ENCODE results near the gene SWSAP1. TPM values are rescaled to one million over a fixed set of nuclear protein-coding genes. Genes with fewer than 3 reads are reported as not detected.

The SWSAP1 gene
- total and polyA plus RNA-seq, 9 of the 15 experiments (the other 6 are each of a cell fraction or from before 2014, with no cell fraction given): 0.18 to 2.8 (median 1.7) TPM

GRCh38 chr19:11355160-11356073 lies 19.0 kb upstream of the SWSAP1 start, which contains the start of gene PLPPR2 (continued):
- TF ChIP-seq ZNF398 (CRISPR knock-in tag; IDR thresholded peaks at IDR 0.05): no peak
- TF ChIP-seq HNRNPK (IDR thresholded peaks at IDR 0.05; ENCODE audit: low read depth, low read length, poor library complexity, severe bottlenecking): no peak
- TF ChIP-seq TFE3 (CRISPR knock-in tag; IDR thresholded peaks at IDR 0.05): no peak
- TF ChIP-seq FOXK2 (conservative IDR thresholded peaks at IDR 0.05 in 1 of 2, IDR thresholded peaks at IDR 0.05 in 1 of 2; ENCODE audit: low read depth in 2 of 2): no peak; a peak in 1 of 4 replicates
- no peak for TF ChIP-seq HSF4 (CRISPR knock-in tag; IDR thresholded peaks at IDR 0.05; ENCODE audit: borderline replicate concordance)
- TF ChIP-seq YBX1 (IDR thresholded peaks at IDR 0.05): no peak
- no peak for TF ChIP-seq STAT5B (CRISPR knock-in tag; IDR thresholded peaks at IDR 0.05)
- no peak for TF ChIP-seq ZNF780A (CRISPR knock-in tag; IDR thresholded peaks at IDR 0.05)
- TF ChIP-seq ZC3H8 (IDR thresholded peaks at IDR 0.05): peak; percentile 84; the same call in 1 of the 2 replicates
- peak; percentile 65 for TF ChIP-seq SMAD4 (CRISPR knock-in tag; conservative IDR thresholded peaks at IDR 0.05)
- TF ChIP-seq, protein P1, sequence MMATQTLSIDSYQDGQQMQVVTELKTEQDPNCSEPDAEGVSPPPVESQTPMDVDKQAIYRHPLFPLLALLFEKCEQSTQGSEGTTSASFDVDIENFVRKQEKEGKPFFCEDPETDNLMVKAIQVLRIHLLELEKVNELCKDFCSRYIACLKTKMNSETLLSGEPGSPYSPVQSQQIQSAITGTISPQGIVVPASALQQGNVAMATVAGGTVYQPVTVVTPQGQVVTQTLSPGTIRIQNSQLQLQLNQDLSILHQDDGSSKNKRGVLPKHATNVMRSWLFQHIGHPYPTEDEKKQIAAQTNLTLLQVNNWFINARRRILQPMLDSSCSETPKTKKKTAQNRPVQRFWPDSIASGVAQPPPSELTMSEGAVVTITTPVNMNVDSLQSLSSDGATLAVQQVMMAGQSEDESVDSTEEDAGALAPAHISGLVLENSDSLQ (IDR thresholded peaks at IDR 0.05): peak; percentile 32; the same call in 1 of the 2 replicates
- no peak for TF ChIP-seq BCL6 (CRISPR knock-in tag; IDR thresholded peaks at IDR 0.05)
- TF ChIP-seq ESRRA (IDR thresholded peaks at IDR 0.05; ENCODE audit: borderline replicate concordance, low read depth): peak; percentile 25; the same call in 1 of the 2 replicates
- TF ChIP-seq NKRF (IDR thresholded peaks at IDR 0.05; ENCODE audit: borderline replicate concordance): no peak
- no peak for TF ChIP-seq TAF15 (IDR thresholded peaks at IDR 0.05; ENCODE audit: low read depth, low read length)
- TF ChIP-seq NFIX (CRISPR knock-in tag; IDR thresholded peaks at IDR 0.05; ENCODE audit: low read depth): no peak
- TF ChIP-seq ZZZ3 (IDR thresholded peaks at IDR 0.05): no peak
- peak in 1 of 2 experiments; percentile 69; a peak in 1 of 4 replicates for TF ChIP-seq HDAC1 (IDR thresholded peaks at IDR 0.05)
- TF ChIP-seq MEF2D (tag; conservative IDR thresholded peaks at IDR 0.05; ENCODE audit: low read depth): no peak
- TF ChIP-seq ARHGAP35 (IDR thresholded peaks at IDR 0.05; ENCODE audit: partially characterized antibody): peak; percentile 82
- no peak for TF ChIP-seq ZNF12 (CRISPR knock-in tag; IDR thresholded peaks at IDR 0.05)
- TF ChIP-seq TRIM28 (IDR thresholded peaks at IDR 0.05): no peak
- TF ChIP-seq RBFOX2 (IDR thresholded peaks at IDR 0.05; ENCODE audit: low read depth, low read length): peak; percentile 73
